Transverse colon (tissue), 4 donors: ENCODE results near the gene PRKACB. TPM values are rescaled to one million over a fixed set of nuclear protein-coding genes. Genes with fewer than 3 reads are reported as not detected.
"Not testable (repeated sequence)": the region's sequence is repeated elsewhere in the genome, so short reads cannot be mapped to it uniquely, and the experiment has no call there.

Experiments
- DNase-seq: peaks from one replicate; pipeline ENCODE4 v3.0.0-alpha.2; 2019
- H3K27ac ChIP-seq, 4 donors: fragments of 200-600 bp; sonication (generic); 2 replicates each; pipeline ENCODE4 v1.5.1; 2016 to 2018; ENCODE audit warnings: inconsistent platforms in 4 of 4
- H3K27me3 ChIP-seq: fragments of 200-600 bp; sonication (generic); 2 replicates; pipeline ENCODE4 v1.5.1; 2017; ENCODE audit warnings: inconsistent platforms
- H3K36me3 ChIP-seq, 4 donors: fragments of 200-600 bp; sonication (generic); 2 replicates each; pipeline ENCODE4 v1.5.1; 2017 to 2019; ENCODE audit warnings: inconsistent platforms in 4 of 4
- H3K4me1 ChIP-seq, 4 donors: fragments of 200-600 bp; sonication (generic); 2 replicates each; pipeline ENCODE4 v1.5.1; 2017 to 2020; ENCODE audit warnings: inconsistent platforms in 4 of 4
- H3K4me3 ChIP-seq, 4 donors: fragments of 200-600 bp; sonication (generic); 1 replicate in 1 of 4; 2 replicates in 3 of 4; pipeline versions ENCODE4 v1.5.1 to v1.6.1; 2017 to 2019; ENCODE audit warnings: inconsistent platforms in 4 of 4
- H3K9me3 ChIP-seq, 2 donors: fragments of 200-600 bp; sonication (generic); 2 replicates each; pipeline ENCODE4 v1.5.1; 2017 to 2019; ENCODE audit warnings: inconsistent platforms in 2 of 2
- EP300 ChIP-seq: sonication (generic); formaldehyde crosslinking; IDR thresholded peaks from one replicate; pipeline ENCODE4 v1.6.1; 2017; ENCODE audit warnings: antibody characterized with exemption, low read depth
- POLR2A ChIP-seq: fragments of 450-650 bp; IDR thresholded peaks from one replicate; pipeline ENCODE4 v1.6.1; 2016; ENCODE audit warnings: antibody characterized with exemption, mild to moderate bottlenecking, moderate library complexity
- POLR2AphosphoS5 ChIP-seq, 3 donors: sonication (generic); formaldehyde crosslinking; IDR thresholded peaks; one replicate each; pipeline ENCODE4 v1.6.1; 2016; ENCODE audit warnings: antibody characterized with exemption in 3 of 3
- WGBS, 2 donors: methylation state at CpG; one replicate each; pipeline ENCODE4 v1.1.5; 2018; ENCODE audit warnings: low coverage in 1 of 2; 5-methylcytosine and 5-hydroxymethylcytosine counted together
- in situ Hi-C, 4 donors: fragments of 200-750 bp; cut with MboI; loops; one replicate each; pipeline versions ENCODE4 v1.15.0 to v1.15.1; 2017; ENCODE audit warnings: low sequenced_read_pairs in 3 of 4, low pct_ligation_motif_present in 1 of 4, low pct_unique_long_range_greater_than_20kb in 1 of 4
- intact Hi-C: fragments of 100-400 bp; cut with DNase I; formaldehyde crosslinking; loops from one replicate; pipeline ENCODE4 v1.15.1; 2023; ENCODE audit warnings: low total_unique reads
- total RNA-seq, 4 donors: library from RNA; depleted of rRNA; stranded (reverse); fragments of >200 nt; gene quantifications; one replicate each; pipeline ENCODE4 v1.1.0, GENCODE V29; 2016
- TF ChIP-seq, protein P1 (sequence below), 5 experiments: fragments of 200-600 bp in 3 of 5; fragments of 450-650 bp in 2 of 5; sonication (generic) in 3 of 5; IDR thresholded peaks; 1 replicate in 2 of 5; 2 replicates in 3 of 5; pipeline ENCODE4 v1.5.1; 2016 to 2017; ENCODE audit warnings: antibody characterized with exemption in 5 of 5, inconsistent platforms in 3 of 5, mild to moderate bottlenecking in 2 of 5, moderate library complexity in 1 of 5

The PRKACB gene
- total RNA-seq, 4 donors from 2014 or later: 34.6 to 115 (median 79.2) TPM

DNA sequence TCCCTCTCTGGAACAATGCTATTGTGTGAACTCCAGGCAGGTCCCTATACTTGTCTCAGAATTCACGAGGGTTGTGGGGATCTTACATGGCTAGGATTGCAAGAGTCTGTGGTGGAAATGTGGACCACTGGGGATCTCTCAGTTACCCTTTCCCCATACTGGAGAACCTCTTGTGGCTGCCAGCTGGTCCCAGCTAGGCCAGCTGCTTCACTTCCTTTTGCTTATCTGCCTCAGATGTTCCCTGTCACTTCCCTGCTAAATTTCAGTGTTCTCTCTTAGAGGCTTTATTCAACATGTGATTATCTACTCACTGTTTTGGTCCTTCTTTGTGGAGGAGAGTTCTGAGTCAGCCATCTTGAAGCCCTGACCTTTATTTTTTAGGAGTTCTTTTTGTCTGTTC, 81.6 kb downstream of the PRKACB start:
- WGBS, 2 donors: 83% methylated on average over 1 of the region's 1 CpG; no CpG with 5 or more reads in 1 of the 2 donors
- Histone ChIP-seq H3K27me3 (no peaks in the 10 kb centered on the region), H3K36me3 (peaks cover 0 to 18% (median 3%) of the 10 kb centered on the region in 4 donors), H3K4me3 (no peak overlapping the region), H3K9me3 (peaks cover 0 to 7% of the 10 kb centered on the region in 2 donors), H3K4me1 (no peaks in the 10 kb centered on the region), H3K27ac (no peak overlapping the region)
- DNase-seq: no peak
- in situ Hi-C loops (no loop called here), intact Hi-C loops (no loop called here)
- TF ChIP-seq POLR2A (no peak), EP300 (no peak), POLR2AphosphoS5 (IDR thresholded peaks at IDR 0.05) (no peak)
- TF ChIP-seq, protein P1, sequence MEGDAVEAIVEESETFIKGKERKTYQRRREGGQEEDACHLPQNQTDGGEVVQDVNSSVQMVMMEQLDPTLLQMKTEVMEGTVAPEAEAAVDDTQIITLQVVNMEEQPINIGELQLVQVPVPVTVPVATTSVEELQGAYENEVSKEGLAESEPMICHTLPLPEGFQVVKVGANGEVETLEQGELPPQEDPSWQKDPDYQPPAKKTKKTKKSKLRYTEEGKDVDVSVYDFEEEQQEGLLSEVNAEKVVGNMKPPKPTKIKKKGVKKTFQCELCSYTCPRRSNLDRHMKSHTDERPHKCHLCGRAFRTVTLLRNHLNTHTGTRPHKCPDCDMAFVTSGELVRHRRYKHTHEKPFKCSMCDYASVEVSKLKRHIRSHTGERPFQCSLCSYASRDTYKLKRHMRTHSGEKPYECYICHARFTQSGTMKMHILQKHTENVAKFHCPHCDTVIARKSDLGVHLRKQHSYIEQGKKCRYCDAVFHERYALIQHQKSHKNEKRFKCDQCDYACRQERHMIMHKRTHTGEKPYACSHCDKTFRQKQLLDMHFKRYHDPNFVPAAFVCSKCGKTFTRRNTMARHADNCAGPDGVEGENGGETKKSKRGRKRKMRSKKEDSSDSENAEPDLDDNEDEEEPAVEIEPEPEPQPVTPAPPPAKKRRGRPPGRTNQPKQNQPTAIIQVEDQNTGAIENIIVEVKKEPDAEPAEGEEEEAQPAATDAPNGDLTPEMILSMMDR (IDR thresholded peaks at IDR 0.05): no peak

DNA sequence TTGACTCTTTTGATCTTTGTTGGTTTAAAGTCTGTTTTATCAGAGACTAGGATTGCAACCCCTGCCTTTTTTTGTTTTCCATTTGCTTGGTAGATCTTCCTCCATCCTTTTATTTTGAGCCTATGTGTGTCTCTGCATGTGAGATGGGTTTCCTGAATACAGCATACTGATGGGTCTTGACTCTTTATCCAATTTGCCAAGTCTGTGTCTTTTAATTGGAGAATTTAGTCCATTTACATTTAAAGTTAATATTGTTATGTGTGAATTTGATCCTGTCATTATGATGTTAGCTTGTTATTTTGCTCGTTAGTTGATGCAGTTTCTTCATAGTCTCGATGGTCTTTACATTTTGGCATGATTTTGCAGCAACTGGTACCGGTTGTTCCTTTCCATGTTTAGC, 88.6 kb downstream of the PRKACB start:
- H3K27me3 ChIP-seq, in situ Hi-C loops, H3K9me3 ChIP-seq, H3K27ac ChIP-seq, DNase-seq, intact Hi-C loops, H3K4me3 ChIP-seq, H3K4me1 ChIP-seq: not testable (repeated sequence)
- peaks cover 0 to 16% (median 5%) of the 10 kb centered on the region in 4 donors for H3K36me3 ChIP-seq
- 93% methylated on average over 3 of the region's 3 CpGs; no CpG with 5 or more reads in 1 of the 2 donors for WGBS, 2 donors

DNA sequence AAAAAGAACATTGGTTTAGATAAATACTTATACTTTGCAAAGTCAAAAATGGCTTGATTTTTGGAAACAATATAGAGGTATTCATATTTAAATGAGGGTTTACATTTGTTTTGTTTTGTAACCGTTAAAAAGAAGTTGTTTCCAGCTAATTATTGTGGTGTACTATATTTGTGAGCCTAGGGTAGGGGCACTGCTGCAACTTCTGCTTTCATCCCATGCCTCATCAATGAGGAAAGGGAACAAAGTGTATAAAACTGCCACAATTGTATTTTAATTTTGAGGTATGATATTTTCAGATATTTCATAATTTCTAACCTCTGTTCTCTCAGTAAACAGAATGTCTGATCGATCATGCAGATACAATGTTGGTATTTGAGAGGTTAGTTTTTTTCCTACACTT, 92.2 kb downstream of the PRKACB start:
- no peak for TF ChIP-seq POLR2A
- TF ChIP-seq, protein P1 (IDR thresholded peaks at IDR 0.05): no peak
- TF ChIP-seq EP300: no peak
- TF ChIP-seq POLR2AphosphoS5 (IDR thresholded peaks at IDR 0.05): no peak

DNA sequence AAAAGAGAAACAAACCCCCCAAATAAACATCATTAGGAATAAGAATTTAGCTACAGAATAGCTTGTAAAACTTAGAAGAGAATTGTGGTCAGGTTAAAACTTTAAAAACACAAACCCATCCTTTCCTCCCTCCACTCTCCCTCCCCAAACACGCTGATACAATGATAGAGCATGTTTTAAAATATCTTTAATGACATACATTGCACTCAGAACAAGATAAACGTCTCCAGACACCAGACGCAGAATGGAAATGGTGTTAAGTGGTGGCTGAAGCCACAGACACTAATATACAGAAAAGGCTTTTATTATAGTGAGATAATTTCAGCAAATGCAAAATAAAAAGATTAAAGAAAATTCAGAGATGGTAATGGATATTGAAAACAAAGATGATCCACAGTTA, 98.6 kb downstream of the PRKACB start:
- no peaks in the 10 kb centered on the region for H3K9me3 ChIP-seq
- no peaks in the 10 kb centered on the region for H3K27me3 ChIP-seq
- TF ChIP-seq POLR2A: no peak
- TF ChIP-seq, protein P1 (IDR thresholded peaks at IDR 0.05): no peak
- no peak for TF ChIP-seq POLR2AphosphoS5 (IDR thresholded peaks at IDR 0.05)
- no peak for TF ChIP-seq EP300
- WGBS, 2 donors: 73 to 78% methylated on average over 3 of the region's 3 CpGs
- H3K4me1 ChIP-seq: peaks cover 5 to 18% (median 7%) of the 10 kb centered on the region in 4 donors
- in situ Hi-C loops (no loop called here), intact Hi-C loops (no loop called here)
- DNase-seq: no peak
- H3K4me3 ChIP-seq: no peak overlapping the region
- H3K27ac ChIP-seq: no peak overlapping the region
- peaks cover 0 to 15% (median 2%) of the 10 kb centered on the region in 4 donors for H3K36me3 ChIP-seq

More for the DNA sequence above, 92.2 kb downstream of the PRKACB start:
- no peak for DNase-seq
- H3K27me3 ChIP-seq: no peaks in the 10 kb centered on the region
- intact Hi-C loops: no loop called here
- H3K4me3 ChIP-seq: no peak overlapping the region
- H3K9me3 ChIP-seq: no peaks in the 10 kb centered on the region
- 82 to 83% methylated on average over 2 of the region's 2 CpGs for WGBS, 2 donors
- peaks cover 0 to 29% (median 7%) of the 10 kb centered on the region in 4 donors for H3K36me3 ChIP-seq
- no peak overlapping the region for H3K27ac ChIP-seq
- in situ Hi-C loops: no loop called here
- no peaks in the 10 kb centered on the region for H3K4me1 ChIP-seq

DNA sequence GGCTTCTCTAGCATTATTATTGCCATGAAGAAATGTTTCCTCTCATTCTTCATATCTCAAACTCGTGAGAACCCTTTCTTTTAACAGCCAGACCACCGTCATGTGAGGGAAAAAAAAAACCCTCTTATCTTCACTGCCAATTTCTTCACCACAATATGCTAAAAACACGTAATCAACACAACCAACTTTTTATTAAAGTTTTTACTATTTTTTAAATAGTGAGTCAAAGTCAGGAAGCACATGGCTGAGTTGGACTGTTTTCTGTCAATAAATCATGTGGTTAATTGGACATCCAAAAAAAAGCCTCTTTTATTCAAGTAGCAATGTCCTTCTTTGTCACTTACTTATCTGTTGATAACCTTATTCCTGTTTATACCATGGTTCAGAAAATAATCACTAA, 101.5 kb downstream of the PRKACB start:
- Histone ChIP-seq H3K27ac (peak overlapping the region in 2 of 4 donors; percentile 85 to 87), H3K4me3 (no peak overlapping the region), H3K27me3 (no peaks in the 10 kb centered on the region), H3K36me3 (no peaks in the 10 kb centered on the region), H3K4me1 (peaks cover 5 to 28% (median 13%) of the 10 kb centered on the region in 4 donors), H3K9me3 (peaks cover 2 to 6% of the 10 kb centered on the region in 2 donors)
- DNase-seq: no peak
- TF ChIP-seq, protein P1 (IDR thresholded peaks at IDR 0.05): no peak
- no peak for TF ChIP-seq EP300
- no peak for TF ChIP-seq POLR2AphosphoS5 (IDR thresholded peaks at IDR 0.05)
- no peak for TF ChIP-seq POLR2A
- in situ Hi-C loops (no loop called here), intact Hi-C loops (no loop called here)
- 53 to 73% methylated on average over 3 of the region's 3 CpGs for whole genome bisulfite sequencing, 2 donors
